AG04450 (cell line): ENCODE results near the gene STOM. TPM values are rescaled to one million over a fixed set of nuclear protein-coding genes. Genes with fewer than 3 reads are reported as not detected.

Source experiments
- CTCF ChIA-PET: fragments of 300-600, 350-600 bp; formaldehyde crosslinking; extraction: SDS; loops from one replicate; lab custom pipeline; 2022; ENCODE audit warnings: antibody characterized with exemption, inconsistent platforms; lab: Charles Lee
- POLR2A ChIA-PET: fragments of 350-600 bp; formaldehyde crosslinking; extraction: SDS; loops from one replicate; lab custom pipeline; 2021; ENCODE audit warnings: antibody characterized with exemption, inconsistent platforms; lab: Yijun Ruan, JAX
- DNase-seq: peaks from one replicate; pipeline ENCODE4 v3.0.0-alpha.2; 2011; ENCODE audit warnings: low read depth, low spot score
- H3K27ac ChIP-seq: one replicate; pipeline ENCODE4 v1.5.1; 2012; ENCODE audit warnings: low read depth, low read length, control low read depth
- H3K27me3 ChIP-seq: one replicate; pipeline ENCODE4 v1.6.0; 2012; ENCODE audit warnings: low read length; ENCODE audit not compliant: control insufficient read depth, insufficient read depth
- H3K4me3 ChIP-seq: 2 replicates; pipeline ENCODE4 v1.5.1; 2011; ENCODE audit warnings: mild to moderate bottlenecking, low read depth, low read length, control low read depth
- H3K9me3 ChIP-seq: 2 replicates; pipeline ENCODE4 v1.5.1; 2012; ENCODE audit warnings: low read length; ENCODE audit not compliant: control insufficient read depth, insufficient read depth
- CTCF ChIP-seq: IDR thresholded peaks from 2 replicates; pipeline ENCODE4 v1.5.1; 2011; ENCODE audit warnings: low read depth, low read length, control low read depth, inconsistent platforms
- polyA plus RNA-seq: library from polyadenylated mRNA; depleted of rRNA; stranded (reverse); fragments of >200 nt; gene quantifications from 2 replicates; pipeline ENCODE4 v1.2.3, GENCODE V29; 2011

The STOM gene
- polyA plus RNA-seq, 1 experiment, result 510 TPM

- no peak overlapping the region for H3K27ac ChIP-seq
- CTCF ChIA-PET, result interaction anchor here (1.2 to 1.7 kb wide), 2 partner anchors 12 to 45 kb away, joined by 3 to 8 read pairs; no protein-coding TSS in a partner anchor
- no peaks in the 10 kb centered on the region for H3K27me3 ChIP-seq
- no peak for TF ChIP-seq CTCF
- DNase-seq, result no peak
- POLR2A ChIA-PET, result no interaction called here
- peaks cover 1% of the 10 kb centered on the region; the same call in 1 of the 2 replicates for H3K9me3 ChIP-seq
- no peak overlapping the region for H3K4me3 ChIP-seq
These were observed 5.2 kb downstream of the STOM start for GRCh38 chr9:121364886-121365285.

- no peak overlapping the region for H3K27ac ChIP-seq
- H3K9me3 ChIP-seq, result no peaks in the 10 kb centered on the region
- POLR2A ChIA-PET, result interaction anchor here (1.9 kb wide), 1 partner anchor 13 kb away, joined by 7 read pairs; no protein-coding TSS in a partner anchor
- H3K27me3 ChIP-seq, result no peaks in the 10 kb centered on the region
- TF ChIP-seq CTCF, result no peak
- no peak for DNase-seq
- H3K4me3 ChIP-seq, result no peak overlapping the region
- CTCF ChIA-PET, result interaction anchor here (1.2 to 1.7 kb wide), 2 partner anchors 11 to 44 kb away, joined by 3 to 8 read pairs; no protein-coding TSS in a partner anchor
These were observed 6.0 kb downstream of the STOM start for GRCh38 chr9:121364077-121364476.

DNA sequence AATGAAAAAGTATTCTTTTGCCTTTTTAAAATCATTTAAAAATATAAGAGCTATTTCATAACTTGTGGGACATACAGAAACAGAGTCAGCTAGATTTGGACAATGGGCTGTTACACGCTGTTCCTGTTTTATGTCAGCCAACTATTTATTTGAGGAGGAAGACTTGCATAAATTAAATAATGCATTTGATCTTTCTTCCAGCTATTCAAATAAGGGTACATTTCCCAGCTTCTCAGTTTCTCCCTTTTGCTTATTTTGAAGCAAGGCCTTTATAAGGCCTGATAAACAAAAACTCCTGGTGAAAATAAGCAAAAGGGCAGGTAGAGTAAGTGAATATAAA, 6.5 kb downstream of the STOM start:
- no peak overlapping the region for H3K4me3 ChIP-seq
- CTCF ChIA-PET, result no interaction called here

DNA sequence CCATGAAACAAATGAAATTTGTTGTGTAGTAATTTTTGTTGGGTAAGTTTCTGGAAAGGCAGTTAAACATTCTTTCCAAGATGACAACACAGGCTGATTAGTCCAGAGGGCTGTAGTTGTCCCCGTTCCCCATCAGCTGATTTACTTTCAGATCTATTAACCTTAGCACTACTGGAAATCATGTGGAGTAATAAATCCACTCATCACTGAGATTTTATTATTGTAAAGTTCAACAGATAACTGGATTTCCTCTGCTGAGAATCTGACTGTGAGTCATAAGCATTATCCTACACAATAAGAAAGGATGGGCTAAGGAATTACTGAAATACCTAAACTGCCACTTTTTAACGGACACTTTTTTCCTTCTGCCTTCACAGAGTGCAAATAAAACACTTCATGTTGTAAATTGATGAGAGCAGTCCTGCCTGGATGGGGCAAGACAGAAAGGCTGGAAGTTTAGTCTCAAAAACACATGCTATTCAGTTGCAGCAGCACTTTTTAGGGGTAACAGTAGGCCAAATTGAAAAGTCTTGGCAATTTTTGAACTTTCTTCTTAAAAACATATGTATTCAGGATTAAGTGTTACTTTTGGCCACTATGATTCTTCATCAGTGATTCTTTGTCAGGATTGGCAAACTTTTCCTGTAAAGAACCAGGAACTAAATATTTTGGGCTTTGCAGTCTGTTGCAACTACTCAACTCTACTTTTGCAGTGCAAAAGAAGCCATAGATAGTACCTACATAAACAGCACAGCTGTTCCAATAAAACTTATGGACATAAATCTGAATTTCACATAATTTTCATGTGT, 7.0 kb downstream of the STOM start:
- Histone ChIP-seq H3K27me3 (no peaks in the 10 kb centered on the region), H3K9me3 (no peaks in the 10 kb centered on the region), H3K4me3 (0 out of 2 replicates have a peak overlapping the region, but pooled peaks have one; percentile 26), H3K27ac (no peak overlapping the region)
- no peak for DNase-seq
- TF ChIP-seq CTCF, result no peak
- POLR2A ChIA-PET, result interaction anchor here (1.9 kb wide), 1 partner anchor 12 kb away, joined by 7 read pairs; no protein-coding TSS in a partner anchor
- CTCF ChIA-PET, result interaction anchor here (1.2 kb wide), 1 partner anchor 43 kb away, joined by 6 read pairs; no protein-coding TSS in a partner anchor

More for the DNA sequence above, 6.5 kb downstream of the STOM start:
- Histone ChIP-seq H3K9me3 (no peaks in the 10 kb centered on the region), H3K27me3 (no peaks in the 10 kb centered on the region), H3K27ac (no peak overlapping the region)
- POLR2A ChIA-PET, result interaction anchor here (1.9 kb wide), 1 partner anchor 13 kb away, joined by 7 read pairs; no protein-coding TSS in a partner anchor
- DNase-seq, result no peak
- TF ChIP-seq CTCF, result no peak
